HCT116 (cell line): ENCODE data around the gene PDLIM4. TPM values are rescaled to one million over a fixed set of nuclear protein-coding genes. Genes with fewer than 3 reads are reported as not detected.

Experiments used
- ATAC-seq: fragments of 200-7000 bp; cut with Tn5 transposase; 2 replicates; pipeline ENCODE4 v1.9.1; 2020; ENCODE audit warnings: mild to moderate bottlenecking, moderate library complexity
- BruUV-seq: library from RNA; stranded (reverse); fragments of 400-500 nt; replicated peaks from 2 replicates; lab custom pipeline; 2021; lab: Mats Ljungman, UMichigan
- CTCF ChIA-PET: fragments of 300-600 bp; sonication (Branson Sonifier 250); formaldehyde crosslinking; loops from one replicate; lab custom pipeline; 2021; ENCODE audit warnings: antibody characterized with exemption; lab: Charles Lee
- POLR2A ChIA-PET: fragments of 300-600, 350-600 bp; sonication (Branson Sonifier 250); formaldehyde crosslinking; loops from one replicate; lab custom pipeline; 2021; ENCODE audit warnings: antibody characterized with exemption; lab: Charles Lee
- RAD21 ChIA-PET, 2 experiments: fragments of 300-600 bp; sonication (Branson Sonifier 250); formaldehyde crosslinking; loops; one replicate each; lab custom pipeline; 2023; ENCODE audit warnings: low total read pairs in 2 of 2; ENCODE audit not compliant: uncharacterized antibody in 2 of 2, unreplicated experiment in 2 of 2, low non-redundant PET in 1 of 2; lab: Charles Lee
- DNase-seq: peaks from one replicate; pipeline ENCODE4 v3.0.0-alpha.2; 2010; ENCODE audit warnings: low read depth, low spot score
- H2AFZ ChIP-seq: fragments of 200-600 bp; shearing (Covaris generic), sonication (generic); 2 replicates; pipeline ENCODE4 v1.6.1; 2017; ENCODE audit warnings: low read depth, mixed run types, mixed read lengths, antibody characterized with exemption, low read length; ENCODE audit not compliant: poor library complexity, severe bottlenecking
- H3K27ac ChIP-seq: 2 replicates; pipeline ENCODE4 v1.5.1; 2012; ENCODE audit warnings: low read depth, low read length
- H3K27me3 ChIP-seq: fragments of 200-600 bp; sonication (generic); 2 replicates; pipeline ENCODE4 v1.6.1; 2016; ENCODE audit warnings: mixed run types, low read length, mixed read lengths; ENCODE audit not compliant: insufficient read depth
- H3K36me3 ChIP-seq, 2 experiments: fragments of 200-500 bp in 1 of 2; fragments of 200-600 bp in 1 of 2; sonication (Bioruptor generic) in 1 of 2; sonication (generic) in 1 of 2; 2 replicates each; pipeline versions ENCODE4 v1.5.1 to v1.6.1; 2014 to 2016; ENCODE audit warnings: low read length in 2 of 2, inconsistent platforms in 1 of 2, mixed read lengths in 1 of 2, mixed run types in 1 of 2; ENCODE audit not compliant: insufficient read depth in 2 of 2, control insufficient read depth in 1 of 2
- H3K4me1 ChIP-seq, 2 experiments: fragments of 200-600 bp in 1 of 2; sonication (generic) in 1 of 2; 2 replicates each; pipeline versions ENCODE4 v1.5.1 to v1.6.1; 2012 to 2017; ENCODE audit warnings: low read length in 2 of 2, inconsistent platforms in 1 of 2, mild to moderate bottlenecking in 1 of 2, mixed read lengths in 1 of 2, mixed run types in 1 of 2, moderate library complexity in 1 of 2; ENCODE audit not compliant: insufficient read depth in 2 of 2, control insufficient read depth in 1 of 2
- H3K4me2 ChIP-seq: fragments of 200-600 bp; sonication (generic); 2 replicates; pipeline ENCODE4 v1.6.1; 2017; ENCODE audit warnings: mixed run types, low read length, mixed read lengths
- H3K4me3 ChIP-seq, 2 experiments: fragments of 200-600 bp in 1 of 2; sonication (generic) in 1 of 2; replicated peaks in 1 of 2; 2 replicates each; pipeline ENCODE4 v1.5.1; 2011 to 2016; ENCODE audit warnings: low read length in 2 of 2, control low read depth in 1 of 2, low read depth in 1 of 2, mild to moderate bottlenecking in 1 of 2, mixed read lengths in 1 of 2, mixed run types in 1 of 2
- H3K79me2 ChIP-seq: fragments of 200-600 bp; sonication (generic); 2 replicates; pipeline ENCODE4 v1.6.1; 2017; ENCODE audit warnings: mild to moderate bottlenecking, mixed run types, low read length, moderate library complexity, mixed read lengths; ENCODE audit not compliant: insufficient read depth
- H3K9ac ChIP-seq: fragments of 200-600 bp; sonication (generic); 2 replicates; pipeline ENCODE4 v1.6.1; 2016; ENCODE audit warnings: low read length, mixed read lengths
- H3K9me2 ChIP-seq: fragments of 200-600 bp; sonication (generic), shearing (Covaris generic); 2 replicates; pipeline ENCODE4 v1.6.1; 2017; ENCODE audit warnings: mixed run types, mild to moderate bottlenecking, moderate library complexity; ENCODE audit not compliant: insufficient read depth
- H3K9me3 ChIP-seq, 2 experiments: fragments of 200-500 bp in 1 of 2; fragments of 200-600 bp in 1 of 2; sonication (Bioruptor generic) in 1 of 2; sonication (generic) in 1 of 2; 2 replicates each; pipeline ENCODE4 v1.6.1; 2014 to 2017; ENCODE audit warnings: low read length in 2 of 2, mixed read lengths in 2 of 2, inconsistent platforms in 1 of 2, low read depth in 1 of 2, mild to moderate bottlenecking in 1 of 2, mixed run types in 1 of 2, moderate library complexity in 1 of 2; ENCODE audit not compliant: control insufficient read depth in 1 of 2, insufficient read depth in 1 of 2
- H4K20me1 ChIP-seq: fragments of 200-600 bp; sonication (generic), shearing (Covaris generic); 2 replicates; pipeline ENCODE4 v1.6.1; 2017; ENCODE audit warnings: mixed run types, mild to moderate bottlenecking, moderate library complexity; ENCODE audit not compliant: insufficient read depth
- CBX3 ChIP-seq: IDR thresholded peaks from 2 replicates; pipeline ENCODE4 v1.6.1; 2012; ENCODE audit warnings: low read depth
- CEBPB ChIP-seq: IDR thresholded peaks from 2 replicates; pipeline ENCODE4 v1.6.1; 2012; ENCODE audit warnings: low read depth
- EGR1 ChIP-seq: IDR thresholded peaks from 2 replicates; pipeline ENCODE4 v1.6.1; 2012; ENCODE audit warnings: low read depth
- ELF1 ChIP-seq: IDR thresholded peaks from 2 replicates; pipeline ENCODE4 v1.6.1; 2012; ENCODE audit warnings: low read depth, borderline replicate concordance
- EZH2phosphoT487 ChIP-seq: fragments of 200-600 bp; IDR thresholded peaks from 2 replicates; pipeline ENCODE4 v1.6.1; 2018; ENCODE audit warnings: antibody characterized with exemption, borderline replicate concordance
- FOSL1 ChIP-seq: IDR thresholded peaks from 2 replicates; pipeline ENCODE4 v1.6.1; 2012; ENCODE audit warnings: low read depth
- JUND ChIP-seq: IDR thresholded peaks from 2 replicates; pipeline ENCODE4 v1.6.1; 2012
- POLR2A ChIP-seq: IDR thresholded peaks from 2 replicates; pipeline ENCODE4 v1.7.0; 2011; ENCODE audit warnings: borderline replicate concordance; ENCODE audit not compliant: insufficient read depth, insufficient read length; ENCODE audit errors: extremely low read depth
- RAD21 ChIP-seq: IDR thresholded peaks from 2 replicates; pipeline ENCODE4 v1.6.1; 2012; ENCODE audit warnings: low read depth, mild to moderate bottlenecking
- SIN3A ChIP-seq: IDR thresholded peaks from 2 replicates; pipeline ENCODE4 v1.6.1; 2012; ENCODE audit warnings: low read depth
- SP1 ChIP-seq: IDR thresholded peaks from 2 replicates; pipeline ENCODE4 v1.6.1; 2012; ENCODE audit warnings: low read depth
- ZNF274 ChIP-seq: fragments of 200-500 bp; sonication (Bioruptor generic); IDR thresholded peaks from 2 replicates; pipeline ENCODE4 v1.6.1; 2014; ENCODE audit warnings: mild to moderate bottlenecking, low read depth, low read length, inconsistent platforms
- intact Hi-C: fragments of 100-400 bp; cut with micrococcal nuclease; formaldehyde crosslinking; loops from 2 replicates; pipeline ENCODE4 v1.10.0; 2022
- total RNA-seq: library from RNA; stranded (reverse); gene quantifications from one replicate; pipeline ENCODE4 v1.2.1, GENCODE V29; 2021; ENCODE audit not compliant: unreplicated experiment
- TF ChIP-seq, protein P1 (sequence below), 3 experiments: fragments of 200-600 bp in 1 of 3; sonication (generic) in 1 of 3; IDR thresholded peaks in 2 of 3; conservative IDR thresholded peaks in 1 of 3; 2 replicates each; pipeline ENCODE4 v1.5.1; 2012 to 2017; ENCODE audit warnings: low read depth in 2 of 3, low read length in 2 of 3, antibody characterized with exemption in 1 of 3, borderline replicate concordance in 1 of 3, control low read depth in 1 of 3, mild to moderate bottlenecking in 1 of 3, mixed read lengths in 1 of 3, mixed run types in 1 of 3, moderate library complexity in 1 of 3; ENCODE audit not compliant: insufficient read depth in 1 of 3
- TF ChIP-seq, protein P2 (sequence below): IDR thresholded peaks from 2 replicates; pipeline ENCODE4 v1.6.1; 2011; ENCODE audit warnings: mild to moderate bottlenecking, low read length, moderate library complexity; ENCODE audit not compliant: insufficient replicate concordance; ENCODE audit errors: extremely low read depth

PDLIM4 gene
- total RNA-seq, 1 experiment from 2014 or later, result not detected

DNA sequence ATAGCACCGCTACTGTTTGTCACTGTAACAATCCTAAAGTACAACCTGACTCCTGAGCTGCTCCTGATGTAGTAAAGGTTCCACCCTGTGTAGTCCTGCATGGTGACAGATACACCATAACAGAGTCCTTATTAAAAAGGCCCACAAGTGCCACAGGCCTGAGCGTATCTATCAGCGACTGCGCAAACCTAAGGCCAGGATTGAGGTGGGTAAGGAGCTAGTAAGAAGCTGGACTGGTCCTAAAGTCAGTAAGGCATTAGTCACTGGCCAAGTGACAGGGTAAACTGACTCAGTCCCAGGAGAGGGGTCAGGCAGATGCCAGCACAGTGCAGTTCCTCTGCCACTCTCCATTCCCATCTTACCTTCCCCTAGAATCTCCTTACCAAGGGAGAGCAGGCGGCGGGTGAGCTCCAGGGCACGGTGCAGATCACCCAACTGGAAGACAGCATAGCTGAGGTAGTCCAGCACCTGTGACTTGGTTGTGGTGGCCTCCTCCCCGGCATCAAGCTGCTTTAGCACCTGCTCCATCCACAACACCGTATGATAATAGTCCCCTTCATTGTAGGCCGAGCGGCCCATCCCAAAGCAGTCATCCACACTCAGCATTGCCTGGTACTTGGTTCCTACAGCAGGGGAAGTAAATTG lies 47.5 kb upstream of the PDLIM4 start:
- H3K9me3 ChIP-seq, result no peaks in the 10 kb centered on the region
- no peak overlapping the region for H2AFZ ChIP-seq
- no peaks in the 10 kb centered on the region for H3K79me2 ChIP-seq
- DNase-seq (no peak), ATAC-seq (no peak)
- no peak overlapping the region for H3K27ac ChIP-seq
- no peak overlapping the region for H3K4me3 ChIP-seq
- CTCF ChIA-PET, result no interaction called here
- H3K9ac ChIP-seq, result no peak overlapping the region
- no peak overlapping the region for H3K4me2 ChIP-seq
- H3K9me2 ChIP-seq, result no peaks in the 10 kb centered on the region
- RAD21 ChIA-PET, result no interaction called here
- no peaks in the 10 kb centered on the region for H3K27me3 ChIP-seq
- TF ChIP-seq CBX3 (no peak), ELF1 (no peak), POLR2A (no peak), FOSL1 (no peak), EZH2phosphoT487 (no peak), RAD21 (no peak), SIN3A (no peak), CEBPB (no peak), JUND (no peak), ZNF274 (no peak), EGR1 (no peak), SP1 (no peak)
- TF ChIP-seq, protein P1, sequence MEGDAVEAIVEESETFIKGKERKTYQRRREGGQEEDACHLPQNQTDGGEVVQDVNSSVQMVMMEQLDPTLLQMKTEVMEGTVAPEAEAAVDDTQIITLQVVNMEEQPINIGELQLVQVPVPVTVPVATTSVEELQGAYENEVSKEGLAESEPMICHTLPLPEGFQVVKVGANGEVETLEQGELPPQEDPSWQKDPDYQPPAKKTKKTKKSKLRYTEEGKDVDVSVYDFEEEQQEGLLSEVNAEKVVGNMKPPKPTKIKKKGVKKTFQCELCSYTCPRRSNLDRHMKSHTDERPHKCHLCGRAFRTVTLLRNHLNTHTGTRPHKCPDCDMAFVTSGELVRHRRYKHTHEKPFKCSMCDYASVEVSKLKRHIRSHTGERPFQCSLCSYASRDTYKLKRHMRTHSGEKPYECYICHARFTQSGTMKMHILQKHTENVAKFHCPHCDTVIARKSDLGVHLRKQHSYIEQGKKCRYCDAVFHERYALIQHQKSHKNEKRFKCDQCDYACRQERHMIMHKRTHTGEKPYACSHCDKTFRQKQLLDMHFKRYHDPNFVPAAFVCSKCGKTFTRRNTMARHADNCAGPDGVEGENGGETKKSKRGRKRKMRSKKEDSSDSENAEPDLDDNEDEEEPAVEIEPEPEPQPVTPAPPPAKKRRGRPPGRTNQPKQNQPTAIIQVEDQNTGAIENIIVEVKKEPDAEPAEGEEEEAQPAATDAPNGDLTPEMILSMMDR (IDR thresholded peaks at IDR 0.05 in 2 of 3, conservative IDR thresholded peaks at IDR 0.05 in 1 of 3; ENCODE audit: borderline replicate concordance in 1 of 3, insufficient read depth in 1 of 3, low read depth in 2 of 3, low read length in 2 of 3), result no peak
- TF ChIP-seq, protein P2, sequence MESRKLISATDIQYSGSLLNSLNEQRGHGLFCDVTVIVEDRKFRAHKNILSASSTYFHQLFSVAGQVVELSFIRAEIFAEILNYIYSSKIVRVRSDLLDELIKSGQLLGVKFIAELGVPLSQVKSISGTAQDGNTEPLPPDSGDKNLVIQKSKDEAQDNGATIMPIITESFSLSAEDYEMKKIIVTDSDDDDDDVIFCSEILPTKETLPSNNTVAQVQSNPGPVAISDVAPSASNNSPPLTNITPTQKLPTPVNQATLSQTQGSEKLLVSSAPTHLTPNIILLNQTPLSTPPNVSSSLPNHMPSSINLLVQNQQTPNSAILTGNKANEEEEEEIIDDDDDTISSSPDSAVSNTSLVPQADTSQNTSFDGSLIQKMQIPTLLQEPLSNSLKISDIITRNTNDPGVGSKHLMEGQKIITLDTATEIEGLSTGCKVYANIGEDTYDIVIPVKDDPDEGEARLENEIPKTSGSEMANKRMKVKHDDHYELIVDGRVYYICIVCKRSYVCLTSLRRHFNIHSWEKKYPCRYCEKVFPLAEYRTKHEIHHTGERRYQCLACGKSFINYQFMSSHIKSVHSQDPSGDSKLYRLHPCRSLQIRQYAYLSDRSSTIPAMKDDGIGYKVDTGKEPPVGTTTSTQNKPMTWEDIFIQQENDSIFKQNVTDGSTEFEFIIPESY, result no peak
- H3K4me1 ChIP-seq, result peaks cover 0 to under 1% of the 10 kb centered on the region in 2 experiments; a peak in 1 of 4 replicates
- no TSS peak for BruUV-seq
- POLR2A ChIA-PET, result no interaction called here
- peaks cover 11 to 25% of the 10 kb centered on the region in 2 experiments; a peak in 3 of 4 replicates for H3K36me3 ChIP-seq
- intact Hi-C loops, result no loop called here
- H4K20me1 ChIP-seq, result no peaks in the 10 kb centered on the region
